Memory B cell (primary cell): ENCODE data around the gene MYO7A.

Source experiments
- ATAC-seq: fragments of 150-1000 bp; cut with Tn5 transposase; 2 replicates; pipeline ENCODE4 v1.10.0; 2021; ENCODE audit warnings: low read depth, mild to moderate bottlenecking, moderate library complexity
- DNase-seq, 2 donors: peaks; one replicate each; pipeline ENCODE4 v3.0.0; 2022; ENCODE audit warnings: low spot score in 2 of 2
- H3K27ac Mint-ChIP-seq: one replicate; pipeline ENCODE4 v1.8.0; 2022; ENCODE audit warnings: mild to moderate bottlenecking, moderate library complexity, mixed read lengths
- H3K27me3 Mint-ChIP-seq: one replicate; pipeline ENCODE4 v1.8.0; 2022; ENCODE audit warnings: mixed read lengths
- H3K36me3 Mint-ChIP-seq: one replicate; pipeline ENCODE4 v1.8.0; 2022; ENCODE audit warnings: mild to moderate bottlenecking, mixed read lengths
- H3K4me1 Mint-ChIP-seq: one replicate; pipeline ENCODE4 v1.8.0; 2022; ENCODE audit warnings: mixed read lengths
- H3K4me3 Mint-ChIP-seq: one replicate; pipeline ENCODE4 v1.8.0; 2022; ENCODE audit warnings: mild to moderate bottlenecking, moderate library complexity, mixed read lengths
- H3K9me3 Mint-ChIP-seq: one replicate; pipeline ENCODE4 v1.8.0; 2022; ENCODE audit warnings: mixed read lengths

MYO7A gene

GRCh38 chr11:77112641-77113381 lies 15.2 kb upstream of the MYO7A start:
- Mint-ChIP-seq H3K4me1 (no peaks in the 10 kb centered on the region), H3K27ac (no peak overlapping the region), H3K4me3 (no peak overlapping the region), H3K9me3 (no peaks in the 10 kb centered on the region), H3K36me3 (no peaks in the 10 kb centered on the region), H3K27me3 (peaks cover 6% of the 10 kb centered on the region)
- DNase-seq (no peak), ATAC-seq (no peak)

DNA sequence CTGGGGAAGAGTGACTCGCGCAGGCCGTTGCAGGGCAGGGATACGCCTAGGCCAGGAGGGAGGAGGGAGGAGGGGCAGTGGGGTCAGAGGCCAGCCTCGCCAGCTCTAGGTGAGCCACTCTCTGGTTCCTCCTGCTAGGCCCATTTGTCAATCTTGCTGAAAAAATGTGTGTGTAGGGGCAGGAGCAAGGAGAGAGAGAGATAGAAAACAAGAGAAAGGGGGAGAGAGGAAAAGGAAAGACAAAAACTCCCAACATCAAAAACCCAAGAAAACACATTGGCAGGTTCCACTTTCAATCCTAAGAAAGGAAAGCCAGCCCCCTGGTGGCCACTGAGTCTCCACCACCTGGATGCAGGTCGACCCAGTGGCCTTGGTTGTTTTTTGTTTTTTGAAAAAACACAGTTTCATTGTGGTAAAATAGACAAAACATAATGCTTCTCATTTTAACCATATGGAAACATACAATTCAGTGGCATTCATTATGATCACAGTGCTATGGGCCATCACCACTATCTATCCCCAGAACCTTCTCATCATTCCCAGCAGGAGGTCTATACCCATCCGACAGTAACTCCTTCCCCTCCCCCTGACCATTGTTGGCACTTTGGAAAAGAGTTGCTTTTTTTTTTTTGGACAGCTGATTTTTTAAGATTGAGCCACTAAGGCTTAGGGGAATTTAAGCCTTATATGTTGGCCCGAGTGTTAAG lies 14.5 kb upstream of the MYO7A start:
- ATAC-seq (no peak), DNase-seq (no peak)
- no peaks in the 10 kb centered on the region for H3K36me3 Mint-ChIP-seq
- no peak overlapping the region for H3K27ac Mint-ChIP-seq
- no peak overlapping the region for H3K4me3 Mint-ChIP-seq
- H3K27me3 Mint-ChIP-seq, result peaks cover 6% of the 10 kb centered on the region
- no peaks in the 10 kb centered on the region for H3K4me1 Mint-ChIP-seq
- H3K9me3 Mint-ChIP-seq, result no peaks in the 10 kb centered on the region

DNA sequence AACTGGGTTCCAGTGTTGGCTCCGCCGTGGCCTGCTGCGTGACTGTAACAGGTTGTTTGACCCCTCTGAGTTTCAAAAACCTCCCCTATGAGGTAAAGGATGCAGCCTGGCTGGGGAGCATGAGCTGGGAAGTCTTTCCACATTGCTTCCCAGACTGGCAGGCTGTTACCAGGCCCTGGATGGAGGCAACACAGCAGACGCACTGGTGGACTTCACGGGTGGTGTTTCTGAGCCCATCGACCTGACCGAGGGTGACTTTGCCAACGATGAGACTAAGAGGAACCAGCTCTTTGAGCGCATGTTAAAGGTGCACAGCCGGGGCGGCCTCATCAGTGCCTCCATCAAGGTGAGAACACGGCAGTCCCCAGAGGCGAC lies 14.0 kb upstream of the MYO7A start:
- no peak overlapping the region for H3K4me3 Mint-ChIP-seq
- no peaks in the 10 kb centered on the region for H3K36me3 Mint-ChIP-seq
- H3K4me1 Mint-ChIP-seq, result no peaks in the 10 kb centered on the region
- H3K9me3 Mint-ChIP-seq, result no peaks in the 10 kb centered on the region
- H3K27me3 Mint-ChIP-seq, result peaks cover 6% of the 10 kb centered on the region
- ATAC-seq (no peak), DNase-seq (no peak)
- H3K27ac Mint-ChIP-seq, result no peak overlapping the region

DNA sequence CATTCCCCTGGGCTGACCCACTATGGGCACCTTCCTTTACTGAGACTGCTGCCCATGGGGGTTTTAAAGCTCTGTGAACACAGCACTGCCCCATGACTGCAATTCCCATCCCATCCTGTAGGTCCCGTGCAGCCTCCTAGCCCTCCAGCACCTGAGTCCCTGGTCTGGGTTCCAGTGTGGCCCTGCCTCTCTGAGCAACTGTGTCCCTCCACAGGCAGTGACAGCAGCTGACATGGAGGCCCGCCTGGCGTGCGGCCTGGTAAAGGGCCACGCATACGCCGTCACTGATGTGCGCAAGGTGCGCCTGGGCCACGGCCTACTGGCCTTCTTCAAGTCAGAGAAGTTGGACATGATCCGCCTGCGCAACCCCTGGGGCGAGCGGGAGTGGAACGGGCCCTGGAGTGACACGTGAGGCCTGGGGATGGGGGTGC lies 12.8 kb upstream of the MYO7A start:
- ATAC-seq (no peak), DNase-seq (no peak)
- H3K9me3 Mint-ChIP-seq, result no peaks in the 10 kb centered on the region
- H3K36me3 Mint-ChIP-seq, result no peaks in the 10 kb centered on the region
- H3K27me3 Mint-ChIP-seq, result peaks cover 6% of the 10 kb centered on the region
- H3K27ac Mint-ChIP-seq, result no peak overlapping the region
- H3K4me1 Mint-ChIP-seq, result no peaks in the 10 kb centered on the region
- no peak overlapping the region for H3K4me3 Mint-ChIP-seq

DNA sequence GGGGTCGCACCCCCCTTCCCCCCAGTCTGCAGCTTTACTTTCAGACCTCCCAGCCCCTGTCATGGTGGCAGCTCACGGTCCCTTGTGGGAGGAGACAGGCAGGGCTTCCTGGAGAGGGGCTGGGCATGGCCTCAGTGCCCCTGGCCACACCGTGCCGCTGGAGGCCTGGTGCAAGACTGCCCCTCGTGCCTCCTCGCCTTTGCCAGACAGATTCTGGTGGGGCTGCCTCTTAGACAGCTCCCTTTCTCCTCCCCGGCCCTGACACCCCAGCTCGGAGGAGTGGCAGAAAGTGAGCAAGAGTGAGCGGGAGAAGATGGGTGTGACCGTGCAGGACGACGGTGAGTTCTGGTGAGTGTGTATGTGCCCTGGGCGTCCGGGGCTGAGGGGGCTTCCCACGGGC lies 12.1 kb upstream of the MYO7A start:
- no peaks in the 10 kb centered on the region for H3K36me3 Mint-ChIP-seq
- H3K27me3 Mint-ChIP-seq, result peaks cover 6% of the 10 kb centered on the region
- DNase-seq, result no peak
- no peaks in the 10 kb centered on the region for H3K4me1 Mint-ChIP-seq
- H3K4me3 Mint-ChIP-seq, result no peak overlapping the region
- H3K27ac Mint-ChIP-seq, result no peak overlapping the region
- H3K9me3 Mint-ChIP-seq, result no peaks in the 10 kb centered on the region
- no peak for ATAC-seq

DNA sequence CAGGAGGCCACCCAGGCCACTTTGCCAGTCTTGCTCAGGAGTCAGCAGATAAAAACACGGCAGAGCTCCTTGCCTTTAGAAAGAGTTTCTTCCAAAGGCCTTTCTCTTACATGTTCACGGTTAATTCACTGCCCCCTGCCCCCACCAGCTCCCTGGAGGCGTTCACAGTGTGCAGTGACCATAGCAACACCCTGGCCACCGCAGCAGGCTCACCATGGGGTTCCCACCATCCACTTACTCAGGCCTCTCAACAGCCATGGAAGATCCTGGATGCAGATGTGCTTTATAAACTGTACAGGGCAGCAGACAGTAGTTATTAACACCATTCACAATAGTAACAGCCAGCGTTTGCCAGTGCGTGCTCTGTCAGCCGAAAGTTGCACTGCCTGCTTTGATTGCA lies 10.6 kb upstream of the MYO7A start:
- no peaks in the 10 kb centered on the region for H3K4me1 Mint-ChIP-seq
- no peaks in the 10 kb centered on the region for H3K9me3 Mint-ChIP-seq
- no peak overlapping the region for H3K27ac Mint-ChIP-seq
- DNase-seq (no peak), ATAC-seq (no peak)
- no peaks in the 10 kb centered on the region for H3K27me3 Mint-ChIP-seq
- no peak overlapping the region for H3K4me3 Mint-ChIP-seq
- no peaks in the 10 kb centered on the region for H3K36me3 Mint-ChIP-seq

GRCh38 chr11:77118086-77118485 lies 10.0 kb upstream of the MYO7A start:
- Mint-ChIP-seq H3K4me1 (no peaks in the 10 kb centered on the region), H3K9me3 (no peaks in the 10 kb centered on the region), H3K4me3 (no peak overlapping the region), H3K27ac (no peak overlapping the region), H3K27me3 (no peaks in the 10 kb centered on the region), H3K36me3 (no peaks in the 10 kb centered on the region)
- DNase-seq (no peak), ATAC-seq (no peak)

- H3K4me3 Mint-ChIP-seq, result no peak overlapping the region
Measured at GRCh38 chr11:77118971-77119370, 9.1 kb upstream of the MYO7A start.

DNA sequence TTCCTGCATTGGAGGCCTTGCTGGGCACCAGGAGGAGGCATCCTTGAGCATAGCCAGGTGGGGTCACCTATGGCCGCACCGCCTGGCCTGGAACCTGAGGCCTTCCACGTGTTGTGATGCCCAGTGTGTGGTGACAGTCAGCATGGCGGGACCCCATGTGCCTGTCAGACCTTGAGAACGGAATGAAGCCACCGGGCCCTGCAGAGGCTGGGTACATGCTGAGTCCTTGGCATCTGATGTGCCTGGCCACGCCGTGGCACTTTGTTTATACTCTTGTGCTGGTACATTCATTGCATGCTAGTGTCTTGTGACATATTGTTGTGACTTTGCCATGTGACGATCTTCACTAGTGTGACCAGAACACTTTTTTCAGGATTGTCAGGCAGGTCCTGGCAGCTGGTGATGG lies 8.5 kb upstream of the MYO7A start:
- Mint-ChIP-seq H3K9me3 (no peaks in the 10 kb centered on the region), H3K36me3 (no peaks in the 10 kb centered on the region), H3K27ac (no peak overlapping the region), H3K4me3 (no peak overlapping the region), H3K27me3 (no peaks in the 10 kb centered on the region), H3K4me1 (no peaks in the 10 kb centered on the region)
- DNase-seq (no peak), ATAC-seq (no peak)

More at GRCh38 chr11:77118971-77119370, 9.1 kb upstream of the MYO7A start:
- no peaks in the 10 kb centered on the region for H3K9me3 Mint-ChIP-seq
- DNase-seq (no peak), ATAC-seq (no peak)
- H3K4me1 Mint-ChIP-seq, result no peaks in the 10 kb centered on the region
- no peak overlapping the region for H3K27ac Mint-ChIP-seq
- no peaks in the 10 kb centered on the region for H3K36me3 Mint-ChIP-seq
- H3K27me3 Mint-ChIP-seq, result no peaks in the 10 kb centered on the region

DNA sequence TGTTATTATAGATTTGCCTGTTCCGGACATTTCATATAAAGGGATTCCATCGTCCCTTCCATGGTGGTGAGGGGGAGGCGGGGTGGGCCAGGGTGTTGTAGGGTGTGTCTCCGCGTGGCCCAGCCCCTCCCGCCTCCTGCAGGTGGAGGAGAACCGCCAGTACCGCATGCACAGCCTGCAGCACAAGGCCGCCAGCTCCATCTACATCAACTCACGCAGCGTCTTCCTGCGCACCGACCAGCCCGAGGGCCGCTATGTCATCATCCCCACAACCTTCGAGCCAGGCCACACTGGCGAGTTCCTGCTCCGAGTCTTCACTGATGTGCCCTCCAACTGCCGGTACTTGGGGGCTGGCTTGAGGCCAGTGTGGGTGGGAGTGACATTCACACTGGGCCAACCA lies 7.5 kb upstream of the MYO7A start:
- H3K4me3 Mint-ChIP-seq, result no peak overlapping the region
- no peak overlapping the region for H3K27ac Mint-ChIP-seq
- H3K9me3 Mint-ChIP-seq, result no peaks in the 10 kb centered on the region
- no peaks in the 10 kb centered on the region for H3K4me1 Mint-ChIP-seq
- DNase-seq (no peak), ATAC-seq (no peak)
- H3K27me3 Mint-ChIP-seq, result no peaks in the 10 kb centered on the region
- no peaks in the 10 kb centered on the region for H3K36me3 Mint-ChIP-seq

GRCh38 chr11:77121096-77121640 lies 6.9 kb upstream of the MYO7A start:
- no peak for DNase-seq
- H3K4me1 Mint-ChIP-seq, result no peaks in the 10 kb centered on the region
- no peaks in the 10 kb centered on the region for H3K27me3 Mint-ChIP-seq
- H3K4me3 Mint-ChIP-seq, result no peak overlapping the region
- no peaks in the 10 kb centered on the region for H3K9me3 Mint-ChIP-seq
- H3K27ac Mint-ChIP-seq, result no peak overlapping the region
- no peak for ATAC-seq
- H3K36me3 Mint-ChIP-seq, result no peaks in the 10 kb centered on the region

- no peaks in the 10 kb centered on the region for H3K9me3 Mint-ChIP-seq
- H3K4me1 Mint-ChIP-seq, result peaks cover 5% of the 10 kb centered on the region
- ATAC-seq (no peak), DNase-seq (no peak)
- peaks cover 4% of the 10 kb centered on the region for H3K27me3 Mint-ChIP-seq
- no peaks in the 10 kb centered on the region for H3K36me3 Mint-ChIP-seq
- H3K27ac Mint-ChIP-seq, result no peak overlapping the region
- no peak overlapping the region for H3K4me3 Mint-ChIP-seq
Measured at GRCh38 chr11:77121876-77122575, 6.0 kb upstream of the MYO7A start.

DNA sequence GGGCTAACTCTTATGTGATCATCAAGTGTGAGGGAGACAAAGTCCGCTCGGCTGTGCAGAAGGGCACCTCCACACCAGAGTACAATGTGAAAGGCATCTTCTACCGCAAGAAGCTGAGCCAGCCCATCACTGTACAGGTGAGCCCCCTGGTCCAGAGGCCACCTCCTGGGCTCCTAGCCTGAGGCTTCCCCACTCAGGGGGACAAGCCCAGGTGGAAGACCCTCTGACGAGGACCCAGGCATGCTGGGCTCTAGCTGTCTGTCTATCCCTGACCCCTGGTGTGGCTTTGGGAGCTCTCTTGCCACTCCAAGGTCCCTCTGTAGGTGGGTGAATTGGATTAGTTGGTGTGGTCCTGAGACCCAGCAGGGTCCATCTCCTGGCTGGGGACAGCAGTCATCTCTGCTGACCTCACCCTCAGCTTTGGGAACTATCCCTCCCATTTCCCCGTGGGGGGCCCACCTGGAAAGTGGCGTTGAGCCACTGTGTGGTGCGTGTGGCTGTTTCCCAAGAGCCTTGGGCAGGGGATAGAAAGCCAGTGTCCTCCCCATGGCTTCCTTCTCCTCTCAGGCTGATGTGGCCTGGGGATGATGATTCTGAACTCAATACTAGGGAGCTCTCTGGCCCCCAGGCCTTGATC lies 5.4 kb upstream of the MYO7A start:
- ATAC-seq (no peak), DNase-seq (no peak)
- Mint-ChIP-seq H3K36me3 (no peaks in the 10 kb centered on the region), H3K4me1 (peaks cover 10% of the 10 kb centered on the region), H3K27ac (no peak overlapping the region), H3K27me3 (peaks cover 4% of the 10 kb centered on the region), H3K4me3 (no peak overlapping the region), H3K9me3 (no peaks in the 10 kb centered on the region)

DNA sequence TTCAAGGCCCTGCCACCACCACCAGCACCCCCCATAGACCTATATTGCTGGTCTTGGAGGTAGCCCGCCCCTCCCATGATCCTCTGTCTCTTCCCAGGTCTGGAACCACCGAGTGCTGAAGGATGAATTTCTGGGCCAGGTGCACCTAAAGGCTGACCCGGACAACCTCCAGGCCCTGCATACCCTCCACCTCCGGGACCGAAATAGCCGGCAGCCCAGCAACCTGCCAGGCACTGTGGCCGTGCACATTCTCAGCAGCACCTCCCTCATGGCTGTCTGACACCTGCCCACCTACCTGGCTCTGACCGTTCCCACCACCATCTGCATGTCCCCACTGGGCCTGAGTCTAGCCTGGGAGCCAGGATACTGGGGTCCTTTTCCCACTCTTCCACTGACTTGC lies 4.5 kb upstream of the MYO7A start:
- H3K36me3 Mint-ChIP-seq, result no peaks in the 10 kb centered on the region
- no peak overlapping the region for H3K27ac Mint-ChIP-seq
- ATAC-seq, result no peak
- no peak overlapping the region for H3K4me3 Mint-ChIP-seq
- DNase-seq, result no peak
- peaks cover 16% of the 10 kb centered on the region for H3K4me1 Mint-ChIP-seq
- peaks cover 4% of the 10 kb centered on the region for H3K27me3 Mint-ChIP-seq
- H3K9me3 Mint-ChIP-seq, result no peaks in the 10 kb centered on the region
